Endothelial cell of umbilical vein (primary cell): ENCODE measurements around the gene TRIM58. TPM values are rescaled to one million over a fixed set of nuclear protein-coding genes. Genes with fewer than 3 reads are reported as not detected.

Source experiments
- BruUV-seq: library from RNA; stranded (reverse); fragments of 400-500 nt; replicated peaks from 2 replicates; lab custom pipeline; 2021; lab: Mats Ljungman, UMichigan
- CTCF ChIA-PET: fragments of 300-600, 350-600 bp; sonication (Branson Sonifier 250); formaldehyde crosslinking; loops from one replicate; lab custom pipeline; 2021; ENCODE audit warnings: antibody characterized with exemption, inconsistent platforms; lab: Charles Lee
- POLR2A ChIA-PET: fragments of 300-600, 350-600 bp; sonication (Branson Sonifier 250); formaldehyde crosslinking; loops from one replicate; lab custom pipeline; 2021; ENCODE audit warnings: antibody characterized with exemption, inconsistent platforms; lab: Charles Lee
- DNase-seq: peaks from one replicate; pipeline ENCODE4 v3.0.0-alpha.2; 2011; ENCODE audit warnings: low read depth, low spot score
- FAIRE-seq: peaks from 2 replicates; lab custom pipeline; 2011; peaks lifted over from hg19 to GRCh38; lab: Jason Lieb, UNC
- H2AFZ ChIP-seq: 2 replicates; pipeline ENCODE4 v1.6.0; 2012; ENCODE audit warnings: low read depth, low read length, control low read depth, inconsistent platforms
- H3K27ac ChIP-seq: 2 replicates; pipeline ENCODE4 v1.5.1; 2011; ENCODE audit warnings: low read depth, mild to moderate bottlenecking, control low read depth, low read length, moderate library complexity; ENCODE audit not compliant: insufficient read depth
- H3K27me3 ChIP-seq, 2 experiments: 2 replicates each; pipeline versions ENCODE4 v1.6.0 to v1.6.1; 2011; ENCODE audit warnings: low read length in 2 of 2, mixed read lengths in 1 of 2; ENCODE audit not compliant: control insufficient read depth in 2 of 2, insufficient read depth in 2 of 2
- H3K36me3 ChIP-seq, 2 experiments: 2 replicates in 1 of 2; 3 replicates in 1 of 2; pipeline ENCODE4 v1.5.1; 2011; ENCODE audit warnings: low read length in 2 of 2, mild to moderate bottlenecking in 1 of 2, moderate library complexity in 1 of 2; ENCODE audit not compliant: control insufficient read depth in 2 of 2, insufficient read depth in 2 of 2; ENCODE audit errors: extremely low read depth in 1 of 2
- H3K4me1 ChIP-seq: 3 replicates; pipeline ENCODE4 v1.5.1; 2011; ENCODE audit warnings: mild to moderate bottlenecking, low read length; ENCODE audit not compliant: control insufficient read depth, insufficient read depth; ENCODE audit errors: extremely low read depth
- H3K4me2 ChIP-seq: 2 replicates; pipeline ENCODE4 v1.6.1; 2011; ENCODE audit warnings: low read length, control low read depth, mixed read lengths; ENCODE audit not compliant: insufficient read depth
- H3K4me3 ChIP-seq, 3 experiments: fragments of 200-600 bp in 1 of 3; sonication (generic), shearing (Covaris generic) in 1 of 3; replicated peaks in 1 of 3; 2 replicates each; pipeline ENCODE4 v1.5.1; 2011 to 2016; ENCODE audit warnings: control low read depth in 3 of 3, low read length in 3 of 3, mild to moderate bottlenecking in 2 of 3, inconsistent platforms in 1 of 3, low read depth in 1 of 3, moderate library complexity in 1 of 3; ENCODE audit not compliant: insufficient read depth in 1 of 3
- H3K79me2 ChIP-seq: 2 replicates; pipeline ENCODE4 v1.6.0; 2012; ENCODE audit warnings: low read length, inconsistent platforms; ENCODE audit not compliant: control insufficient read depth, insufficient read depth
- H3K9ac ChIP-seq: replicated peaks from 2 replicates; pipeline ENCODE3; 2011; ENCODE audit warnings: low read length, control low read depth; ENCODE audit not compliant: insufficient read depth; ENCODE audit errors: extremely low read depth
- H3K9me1 ChIP-seq: replicated peaks from 3 replicates; pipeline ENCODE4 v1.6.0; 2011; ENCODE audit warnings: mild to moderate bottlenecking, low read length; ENCODE audit not compliant: control insufficient read depth, insufficient read depth; ENCODE audit errors: extremely low read depth
- H3K9me3 ChIP-seq: replicated peaks from 2 replicates; pipeline ENCODE4 v1.5.1; 2012; ENCODE audit warnings: low read length, inconsistent platforms; ENCODE audit not compliant: control insufficient read depth, insufficient read depth
- H4K20me1 ChIP-seq: replicated peaks from 2 replicates; pipeline ENCODE3; 2011; ENCODE audit warnings: mild to moderate bottlenecking, low read length; ENCODE audit not compliant: control insufficient read depth, insufficient read depth; ENCODE audit errors: extremely low read depth
- EZH2 ChIP-seq: IDR thresholded peaks from 2 replicates; pipeline ENCODE4 v1.6.1; 2012; ENCODE audit warnings: borderline replicate concordance, low read depth, mild to moderate bottlenecking, moderate library complexity, low read length, inconsistent platforms; ENCODE audit not compliant: severe bottlenecking
- FOS ChIP-seq: IDR thresholded peaks from 2 replicates; pipeline ENCODE4 v1.6.1; 2011; ENCODE audit warnings: mild to moderate bottlenecking, low read length, moderate library complexity, borderline replicate concordance; ENCODE audit not compliant: insufficient read depth
- GATA2 ChIP-seq: IDR thresholded peaks from 2 replicates; pipeline ENCODE4 v1.7.0; 2011; ENCODE audit warnings: low read depth, mild to moderate bottlenecking, moderate library complexity, mixed read lengths, low read length; ENCODE audit not compliant: insufficient read length, insufficient read depth
- JUN ChIP-seq: IDR thresholded peaks from 2 replicates; pipeline ENCODE4 v1.6.1; 2011; ENCODE audit warnings: borderline replicate concordance, low read depth; ENCODE audit not compliant: insufficient read length, insufficient read depth
- MYC ChIP-seq: IDR thresholded peaks from one replicate; pipeline ENCODE4 v1.6.1; 2011; ENCODE audit warnings: mild to moderate bottlenecking, low read depth, low read length
- POLR2A ChIP-seq: IDR thresholded peaks from 2 replicates; pipeline ENCODE4 v1.6.1; 2012; ENCODE audit warnings: low read depth, mild to moderate bottlenecking, control low read depth, low read length
- POLR2AphosphoS5 ChIP-seq: IDR thresholded peaks from 2 replicates; pipeline ENCODE4 v1.6.1; 2012; ENCODE audit warnings: low read depth, mild to moderate bottlenecking, control low read depth, low read length, moderate library complexity; ENCODE audit not compliant: insufficient read depth
- dilution Hi-C: fragments of 300-500 bp; cut with MboI; formaldehyde crosslinking; loops from one replicate; pipeline ENCODE4 v1.15.0; 2019; ENCODE audit warnings: low sequenced_read_pairs; ENCODE audit not compliant: extremely low pct_ligation_motif_present
- intact Hi-C: fragments of 100-400 bp; cut with micrococcal nuclease; formaldehyde crosslinking; loops from one replicate; pipeline ENCODE4 v1.10.0; 2022
- polyA plus RNA-seq, 4 experiments: library from polyadenylated mRNA; depleted of rRNA in 3 of 4; stranded (reverse) in 3 of 4; unstranded in 1 of 4; fragments of >200 nt; gene quantifications; 2 replicates each; pipeline versions ENCODE4 v1.2.1 to v1.2.3, GENCODE V29; 2011 to 2012; ENCODE audit warnings: missing spikeins in 1 of 4
- total RNA-seq: library from RNA; stranded (reverse); gene quantifications from 2 replicates; pipeline ENCODE4 v1.2.3, GENCODE V29; 2021
- TF ChIP-seq, protein P1 (sequence below): IDR thresholded peaks from 2 replicates; pipeline ENCODE4 v1.6.1; 2011; ENCODE audit not compliant: insufficient read depth, insufficient read length
- TF ChIP-seq, protein P2 (sequence below), 2 donors: IDR thresholded peaks; 1 replicate in 1 of 2; 2 replicates in 1 of 2; pipeline ENCODE4 v1.5.1; 2011; ENCODE audit warnings: low read length in 2 of 2, mild to moderate bottlenecking in 2 of 2, moderate library complexity in 2 of 2, control low read depth in 1 of 2, inconsistent platforms in 1 of 2, low read depth in 1 of 2; ENCODE audit not compliant: insufficient read depth in 1 of 2; ENCODE audit errors: extremely low read depth in 1 of 2

The TRIM58 gene
- total and polyA plus RNA-seq, 2 donors (not counting 3 experiments of a cell fraction or from before 2014, with no cell fraction given): not detected

DNA sequence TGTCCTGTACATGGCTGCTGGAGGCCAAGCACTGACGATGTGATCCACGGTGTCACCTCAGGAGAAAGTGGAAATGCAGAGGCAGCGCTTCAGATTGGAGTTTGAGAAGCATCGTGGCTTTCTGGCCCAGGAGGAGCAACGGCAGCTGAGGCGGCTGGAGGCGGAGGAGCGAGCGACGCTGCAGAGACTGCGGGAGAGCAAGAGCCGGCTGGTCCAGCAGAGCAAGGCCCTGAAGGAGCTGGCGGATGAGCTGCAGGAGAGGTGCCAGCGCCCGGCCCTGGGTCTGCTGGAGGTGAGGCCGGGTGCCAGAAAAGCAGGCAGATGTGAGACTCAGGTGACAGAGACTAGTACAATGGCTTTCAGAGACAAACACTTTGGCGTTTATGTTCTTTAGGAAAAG, 7.7 kb downstream of the TRIM58 start:
- H3K36me3 ChIP-seq: no peaks in the 10 kb centered on the region
- H3K27ac ChIP-seq: no peak overlapping the region
- no peak overlapping the region for H3K4me2 ChIP-seq
- TF ChIP-seq JUN: no peak
- TF ChIP-seq POLR2A: no peak
- no peak for TF ChIP-seq FOS
- TF ChIP-seq, protein P1, sequence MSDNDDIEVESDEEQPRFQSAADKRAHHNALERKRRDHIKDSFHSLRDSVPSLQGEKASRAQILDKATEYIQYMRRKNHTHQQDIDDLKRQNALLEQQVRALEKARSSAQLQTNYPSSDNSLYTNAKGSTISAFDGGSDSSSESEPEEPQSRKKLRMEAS: no peak
- TF ChIP-seq, protein P2, sequence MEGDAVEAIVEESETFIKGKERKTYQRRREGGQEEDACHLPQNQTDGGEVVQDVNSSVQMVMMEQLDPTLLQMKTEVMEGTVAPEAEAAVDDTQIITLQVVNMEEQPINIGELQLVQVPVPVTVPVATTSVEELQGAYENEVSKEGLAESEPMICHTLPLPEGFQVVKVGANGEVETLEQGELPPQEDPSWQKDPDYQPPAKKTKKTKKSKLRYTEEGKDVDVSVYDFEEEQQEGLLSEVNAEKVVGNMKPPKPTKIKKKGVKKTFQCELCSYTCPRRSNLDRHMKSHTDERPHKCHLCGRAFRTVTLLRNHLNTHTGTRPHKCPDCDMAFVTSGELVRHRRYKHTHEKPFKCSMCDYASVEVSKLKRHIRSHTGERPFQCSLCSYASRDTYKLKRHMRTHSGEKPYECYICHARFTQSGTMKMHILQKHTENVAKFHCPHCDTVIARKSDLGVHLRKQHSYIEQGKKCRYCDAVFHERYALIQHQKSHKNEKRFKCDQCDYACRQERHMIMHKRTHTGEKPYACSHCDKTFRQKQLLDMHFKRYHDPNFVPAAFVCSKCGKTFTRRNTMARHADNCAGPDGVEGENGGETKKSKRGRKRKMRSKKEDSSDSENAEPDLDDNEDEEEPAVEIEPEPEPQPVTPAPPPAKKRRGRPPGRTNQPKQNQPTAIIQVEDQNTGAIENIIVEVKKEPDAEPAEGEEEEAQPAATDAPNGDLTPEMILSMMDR (IDR thresholded peaks at IDR 0.05; ENCODE audit: extremely low read depth in 1 of 2, insufficient read depth in 1 of 2, low read depth in 1 of 2, low read length in 2 of 2): no peak
- TF ChIP-seq POLR2AphosphoS5: no peak
- no peak for TF ChIP-seq EZH2
- TF ChIP-seq MYC: no peak
- TF ChIP-seq GATA2: no peak
- no peak overlapping the region for H2AFZ ChIP-seq
- POLR2A ChIA-PET: no interaction called here
- dilution Hi-C loops (no loop called here), intact Hi-C loops (no loop called here)
- CTCF ChIA-PET: no interaction called here
- no peak overlapping the region for H3K9ac ChIP-seq
- FAIRE-seq (no peak), DNase-seq (no peak)
- no peaks in the 10 kb centered on the region for H3K9me1 ChIP-seq
- no peaks in the 10 kb centered on the region for H3K4me1 ChIP-seq
- H3K4me3 ChIP-seq: no peak overlapping the region
- no TSS peak for BruUV-seq
- H3K27me3 ChIP-seq: no peaks in the 10 kb centered on the region
- H3K9me3 ChIP-seq: peaks cover 2% of the 10 kb centered on the region
- H3K79me2 ChIP-seq: no peaks in the 10 kb centered on the region
- no peaks in the 10 kb centered on the region for H4K20me1 ChIP-seq
